ENCODE results near the gene OTOP1.
"Not testable (repeated sequence)": the region's sequence is repeated elsewhere in the genome, so short reads cannot be mapped to it uniquely, and the experiment has no call there.

DNA sequence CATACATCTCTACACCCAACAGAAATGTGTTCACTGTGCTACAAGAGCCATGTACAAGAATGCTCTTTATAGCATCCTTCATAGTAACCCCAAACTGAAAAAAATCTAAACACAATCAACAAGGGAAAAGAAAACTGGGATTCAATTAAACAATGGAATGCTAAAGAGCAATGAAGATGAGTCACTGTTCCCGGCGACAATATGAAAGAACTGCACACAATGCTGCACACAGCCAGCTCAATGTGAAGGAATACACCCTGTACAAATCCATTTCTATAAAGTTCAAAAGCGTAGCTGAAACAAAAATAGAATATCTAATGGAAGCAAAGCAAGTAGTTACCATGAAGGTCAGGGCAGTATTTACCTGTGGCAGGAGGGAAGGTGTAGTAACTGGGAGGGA lies 12.8 kb upstream of the OTOP1 start:
- TF ChIP-seq, protein P1, sequence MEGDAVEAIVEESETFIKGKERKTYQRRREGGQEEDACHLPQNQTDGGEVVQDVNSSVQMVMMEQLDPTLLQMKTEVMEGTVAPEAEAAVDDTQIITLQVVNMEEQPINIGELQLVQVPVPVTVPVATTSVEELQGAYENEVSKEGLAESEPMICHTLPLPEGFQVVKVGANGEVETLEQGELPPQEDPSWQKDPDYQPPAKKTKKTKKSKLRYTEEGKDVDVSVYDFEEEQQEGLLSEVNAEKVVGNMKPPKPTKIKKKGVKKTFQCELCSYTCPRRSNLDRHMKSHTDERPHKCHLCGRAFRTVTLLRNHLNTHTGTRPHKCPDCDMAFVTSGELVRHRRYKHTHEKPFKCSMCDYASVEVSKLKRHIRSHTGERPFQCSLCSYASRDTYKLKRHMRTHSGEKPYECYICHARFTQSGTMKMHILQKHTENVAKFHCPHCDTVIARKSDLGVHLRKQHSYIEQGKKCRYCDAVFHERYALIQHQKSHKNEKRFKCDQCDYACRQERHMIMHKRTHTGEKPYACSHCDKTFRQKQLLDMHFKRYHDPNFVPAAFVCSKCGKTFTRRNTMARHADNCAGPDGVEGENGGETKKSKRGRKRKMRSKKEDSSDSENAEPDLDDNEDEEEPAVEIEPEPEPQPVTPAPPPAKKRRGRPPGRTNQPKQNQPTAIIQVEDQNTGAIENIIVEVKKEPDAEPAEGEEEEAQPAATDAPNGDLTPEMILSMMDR (IDR thresholded peaks at IDR 0.05): not testable (repeated sequence)
- TF ChIP-seq POLR2A, POLR2AphosphoS5 (IDR thresholded peaks at IDR 0.05): not testable (repeated sequence)

All from prostate gland (tissue), 2 donors.